GM10248 (cell line): Measurements from ENCODE around the gene HOMER3.
"Not testable (repeated sequence)": the region's sequence is repeated elsewhere in the genome, so short reads cannot be mapped to it uniquely, and the experiment has no call there.

Experiments
- CTCF ChIA-PET: fragments of 300-600 bp; sonication (Branson Sonifier 250); formaldehyde crosslinking; extraction: SDS; loops from one replicate; lab custom pipeline; 2021; ENCODE audit warnings: antibody characterized with exemption; lab: Yijun Ruan, JAX
- POLR2A ChIA-PET: fragments of 350-650 bp; sonication (Branson Sonifier 250); formaldehyde crosslinking; extraction: SDS; loops from one replicate; lab custom pipeline; 2020; ENCODE audit warnings: antibody characterized with exemption; lab: Yijun Ruan, JAX
- DNase-seq: peaks from one replicate; pipeline ENCODE4 v3.0.0; 2012; ENCODE audit errors: extremely low spot score
- CTCF ChIP-seq: IDR thresholded peaks from 2 replicates; pipeline ENCODE4 v1.5.1; 2012; ENCODE audit warnings: mild to moderate bottlenecking, low read depth; ENCODE audit errors: extremely low read depth, missing control alignments, control extremely low read depth

Gene HOMER3

GRCh38 chr19:18905513-18906236, 35.3 kb downstream of the HOMER3 start:
- TF ChIP-seq CTCF: no peak
- DNase-seq: no peak
- POLR2A ChIA-PET: no interaction called here
- CTCF ChIA-PET: interaction anchor here (1.3 kb wide), 1 partner anchor 25 kb away, joined by 4 read pairs; no protein-coding TSS in a partner anchor

- ChIA-PET POLR2A (no interaction called here), CTCF (interaction anchor here (1.3 kb wide), 1 partner anchor 25 kb away, joined by 4 read pairs; no protein-coding TSS in a partner anchor)
- no peak for TF ChIP-seq CTCF
- no peak for DNase-seq
Observed at GRCh38 chr19:18905058-18905456, 36.0 kb downstream of the HOMER3 start.

- ChIA-PET CTCF (interaction anchor here (1.3 kb wide), 1 partner anchor 24 kb away, joined by 4 read pairs; no protein-coding TSS in a partner anchor), POLR2A (no interaction called here)
- TF ChIP-seq CTCF: no peak
- DNase-seq: no peak
Observed at GRCh38 chr19:18904334-18905057, 36.5 kb downstream of the HOMER3 start.

GRCh38 chr19:18903156-18904037, 37.6 kb downstream of the HOMER3 start:
- ChIA-PET POLR2A (no interaction called here), CTCF (no interaction called here)
- no peak for DNase-seq
- TF ChIP-seq CTCF: no peak

GRCh38 chr19:18902519-18902918, 38.5 kb downstream of the HOMER3 start:
- POLR2A ChIA-PET, DNase-seq, CTCF ChIA-PET: not testable (repeated sequence)

GRCh38 chr19:18901491-18901890, 39.5 kb downstream of the HOMER3 start:
- POLR2A ChIA-PET: no interaction called here
- no peak for DNase-seq
- CTCF ChIA-PET: no interaction called here
- no peak for TF ChIP-seq CTCF
